Mammary epithelial cell (primary cell): ENCODE data around the gene TFDP2.

Experiments
- EZH2 ChIP-seq: IDR thresholded peaks from 2 replicates; pipeline ENCODE4 v1.6.1; 2012; ENCODE audit warnings: low read length, inconsistent platforms, borderline replicate concordance
- TF ChIP-seq, protein P1 (sequence below), 2 donors: IDR thresholded peaks in 1 of 2; conservative IDR thresholded peaks in 1 of 2; 2 replicates each; pipeline ENCODE4 v1.5.1; 2011 to 2012; ENCODE audit warnings: inconsistent platforms in 2 of 2, low read length in 2 of 2, mild to moderate bottlenecking in 2 of 2, control low read depth in 1 of 2, low read depth in 1 of 2; ENCODE audit not compliant: insufficient read depth in 1 of 2; ENCODE audit errors: extremely low read depth in 1 of 2

- TF ChIP-seq, protein P1, sequence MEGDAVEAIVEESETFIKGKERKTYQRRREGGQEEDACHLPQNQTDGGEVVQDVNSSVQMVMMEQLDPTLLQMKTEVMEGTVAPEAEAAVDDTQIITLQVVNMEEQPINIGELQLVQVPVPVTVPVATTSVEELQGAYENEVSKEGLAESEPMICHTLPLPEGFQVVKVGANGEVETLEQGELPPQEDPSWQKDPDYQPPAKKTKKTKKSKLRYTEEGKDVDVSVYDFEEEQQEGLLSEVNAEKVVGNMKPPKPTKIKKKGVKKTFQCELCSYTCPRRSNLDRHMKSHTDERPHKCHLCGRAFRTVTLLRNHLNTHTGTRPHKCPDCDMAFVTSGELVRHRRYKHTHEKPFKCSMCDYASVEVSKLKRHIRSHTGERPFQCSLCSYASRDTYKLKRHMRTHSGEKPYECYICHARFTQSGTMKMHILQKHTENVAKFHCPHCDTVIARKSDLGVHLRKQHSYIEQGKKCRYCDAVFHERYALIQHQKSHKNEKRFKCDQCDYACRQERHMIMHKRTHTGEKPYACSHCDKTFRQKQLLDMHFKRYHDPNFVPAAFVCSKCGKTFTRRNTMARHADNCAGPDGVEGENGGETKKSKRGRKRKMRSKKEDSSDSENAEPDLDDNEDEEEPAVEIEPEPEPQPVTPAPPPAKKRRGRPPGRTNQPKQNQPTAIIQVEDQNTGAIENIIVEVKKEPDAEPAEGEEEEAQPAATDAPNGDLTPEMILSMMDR (conservative IDR thresholded peaks at IDR 0.05 in 1 of 2, IDR thresholded peaks at IDR 0.05 in 1 of 2; ENCODE audit: extremely low read depth in 1 of 2, insufficient read depth in 1 of 2, low read depth in 1 of 2, low read length in 2 of 2) = no peak
- TF ChIP-seq EZH2 = no peak
These were observed 117.8 kb downstream of the TFDP2 start for GRCh38 chr3:142031575-142031974.
